Measurements from ENCODE around the gene ATP2A2. TPM values are rescaled to one million over a fixed set of nuclear protein-coding genes. Genes with fewer than 3 reads are reported as not detected.

The ATP2A2 gene
- polyA plus RNA-seq, 1 experiment, result 139 TPM

DNA sequence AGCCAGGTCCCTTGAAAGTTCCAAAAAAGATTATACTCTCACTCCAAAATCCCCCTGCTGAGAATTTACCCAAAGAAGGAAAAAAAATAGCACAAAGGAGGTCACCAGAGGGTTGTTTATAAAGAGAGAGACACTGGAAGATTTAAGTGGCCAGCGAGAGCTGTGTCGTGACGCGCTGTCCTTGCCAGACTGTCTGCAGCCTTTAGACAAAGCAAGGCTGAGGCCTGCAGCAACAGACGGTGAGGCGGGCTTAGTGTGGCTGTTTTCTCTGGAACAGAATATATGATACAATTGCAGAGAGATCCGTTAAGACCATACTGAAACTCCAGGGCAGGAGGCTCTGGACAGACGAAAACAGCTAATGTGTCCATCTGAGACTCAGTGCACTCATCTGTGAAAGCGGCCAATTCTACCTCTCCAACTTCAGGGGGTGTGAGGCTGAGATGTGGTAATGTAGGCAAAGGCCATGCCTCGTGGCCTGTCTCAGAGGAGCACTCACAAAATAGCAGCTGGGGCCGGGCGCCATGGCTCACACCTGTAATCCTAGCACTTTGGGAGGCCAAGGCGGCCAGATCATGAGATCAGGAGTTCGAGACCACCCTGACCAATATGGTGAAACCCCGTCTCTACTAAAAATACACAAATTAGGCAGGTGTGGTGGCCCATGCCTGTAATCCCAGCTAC, 86.3 kb downstream of the ATP2A2 start:
- Histone ChIP-seq H3K27me3 (ENCODE audit: control insufficient read depth, insufficient read depth, low read length) (no peaks in the 10 kb centered on the region), H3K4me3 (ENCODE audit: low read depth, low read length) (no peak overlapping the region), H3K9me3 (ENCODE audit: control insufficient read depth, insufficient read depth, low read length) (no peaks in the 10 kb centered on the region), H3K27ac (ENCODE audit: low read depth, low read length) (no peak overlapping the region)
- no peak for DNase-seq (ENCODE audit: low read depth, low spot score)
- CTCF ChIA-PET, result no interaction called here
- POLR2A ChIA-PET, result interaction anchor here (0.5 kb wide), 1 partner anchor 64 kb away, joined by 4 read pairs; no protein-coding TSS in a partner anchor
- TF ChIP-seq CTCF (IDR thresholded peaks at IDR 0.05; ENCODE audit: low read depth, low read length), result no peak

DNA sequence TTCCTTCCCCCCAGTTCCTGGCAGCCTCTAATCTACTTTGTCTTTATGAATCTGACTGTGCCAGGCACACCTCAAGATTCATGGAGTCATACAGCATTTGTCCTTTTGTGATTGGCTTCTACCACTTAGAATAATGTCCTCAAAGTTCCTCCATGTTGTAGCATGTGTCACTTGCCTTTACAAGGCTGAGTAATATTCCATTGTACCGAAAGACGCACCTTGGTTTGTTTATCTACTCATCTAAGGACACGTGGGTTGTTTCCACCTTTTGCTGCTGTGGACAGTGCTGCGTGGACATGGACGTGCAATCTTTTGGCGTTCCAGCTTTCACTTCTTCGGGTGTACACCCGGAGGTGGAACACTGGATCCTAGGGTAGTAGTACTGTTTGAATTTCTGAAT, 88.9 kb downstream of the ATP2A2 start:
- no peak for DNase-seq (ENCODE audit: low read depth, low spot score)
- H3K9me3 ChIP-seq (ENCODE audit: control insufficient read depth, insufficient read depth, low read length), result no peaks in the 10 kb centered on the region
- no peak for TF ChIP-seq CTCF (IDR thresholded peaks at IDR 0.05; ENCODE audit: low read depth, low read length)
- CTCF ChIA-PET, result no interaction called here
- H3K27ac ChIP-seq (ENCODE audit: low read depth, low read length), result no peak overlapping the region
- H3K27me3 ChIP-seq (ENCODE audit: control insufficient read depth, insufficient read depth, low read length), result no peaks in the 10 kb centered on the region
- no peak overlapping the region for H3K4me3 ChIP-seq (ENCODE audit: low read depth, low read length)
- POLR2A ChIA-PET, result no interaction called here

- Histone ChIP-seq H3K9me3 (ENCODE audit: control insufficient read depth, insufficient read depth, low read length) (no peaks in the 10 kb centered on the region), H3K4me3 (ENCODE audit: low read depth, low read length) (no peak overlapping the region), H3K27me3 (ENCODE audit: control insufficient read depth, insufficient read depth, low read length) (no peaks in the 10 kb centered on the region), H3K27ac (ENCODE audit: low read depth, low read length) (no peak overlapping the region)
- ChIA-PET CTCF (interaction anchor here (0.6 to 1.3 kb wide), 2 partner anchors 61 to 269 kb away, joined by 3 to 6 read pairs; no protein-coding TSS in a partner anchor), POLR2A (interaction anchor here (0.5 to 1.5 kb wide), 2 partner anchors 14 to 61 kb away, joined by 3 to 8 read pairs; no protein-coding TSS in a partner anchor)
- no peak for DNase-seq (ENCODE audit: low read depth, low spot score)
- TF ChIP-seq CTCF (IDR thresholded peaks at IDR 0.05; ENCODE audit: low read depth, low read length), result peak; percentile 19; the same call in 1 of the 2 replicates
Observed at GRCh38 chr12:110370732-110371231, 89.7 kb downstream of the ATP2A2 start.

GRCh38 chr12:110371408-110372055, 90.5 kb downstream of the ATP2A2 start:
- Histone ChIP-seq H3K4me3 (ENCODE audit: low read depth, low read length) (no peak overlapping the region), H3K27ac (ENCODE audit: low read depth, low read length) (no peak overlapping the region), H3K27me3 (ENCODE audit: control insufficient read depth, insufficient read depth, low read length) (no peaks in the 10 kb centered on the region), H3K9me3 (ENCODE audit: control insufficient read depth, insufficient read depth, low read length) (no peaks in the 10 kb centered on the region)
- DNase-seq (ENCODE audit: low read depth, low spot score), result no peak
- ChIA-PET CTCF (interaction anchor here (0.6 to 1.3 kb wide), 2 partner anchors 60 to 270 kb away, joined by 3 to 6 read pairs; no protein-coding TSS in a partner anchor), POLR2A (interaction anchor here (0.5 to 1.5 kb wide), 2 partner anchors 15 to 60 kb away, joined by 3 to 8 read pairs; no protein-coding TSS in a partner anchor)
- TF ChIP-seq CTCF (IDR thresholded peaks at IDR 0.05; ENCODE audit: low read depth, low read length), result no peak

- ChIA-PET CTCF (interaction anchor here (1.3 to 2.4 kb wide), 2 partner anchors 59 to 60 kb away, joined by 6 to 12 read pairs; no protein-coding TSS in a partner anchor), POLR2A (no interaction called here)
- H3K9me3 ChIP-seq (ENCODE audit: control insufficient read depth, insufficient read depth, low read length), result no peaks in the 10 kb centered on the region
- no peak overlapping the region for H3K4me3 ChIP-seq (ENCODE audit: low read depth, low read length)
- no peak for TF ChIP-seq CTCF (IDR thresholded peaks at IDR 0.05; ENCODE audit: low read depth, low read length)
- H3K27ac ChIP-seq (ENCODE audit: low read depth, low read length), result no peak overlapping the region
- H3K27me3 ChIP-seq (ENCODE audit: control insufficient read depth, insufficient read depth, low read length), result no peaks in the 10 kb centered on the region
- no peak for DNase-seq (ENCODE audit: low read depth, low spot score)
Observed at GRCh38 chr12:110372056-110372425, 91.0 kb downstream of the ATP2A2 start.
